ENCODE data around the gene HNRNPC.

The HNRNPC gene

GRCh38 chr14:21210023-21210422, 59.2 kb downstream of the HNRNPC start:
- DNase-seq (ENCODE audit: low spot score): no peak

- DNase-seq (ENCODE audit: low spot score): no peak
Measured at GRCh38 chr14:21209185-21209584, 60.1 kb downstream of the HNRNPC start.

- no peak for DNase-seq (ENCODE audit: low spot score)
Measured at GRCh38 chr14:21208554-21208953, 60.7 kb downstream of the HNRNPC start.

GRCh38 chr14:21206753-21207684, 62.2 kb downstream of the HNRNPC start:
- DNase-seq (ENCODE audit: low spot score): no peak

- DNase-seq (ENCODE audit: low spot score): no peak
Measured at GRCh38 chr14:21205678-21206581, 63.3 kb downstream of the HNRNPC start.

- no peak for DNase-seq (ENCODE audit: low spot score)
Measured at GRCh38 chr14:21205026-21205677, 64.1 kb downstream of the HNRNPC start.

- DNase-seq (ENCODE audit: low spot score): no peak
Measured at GRCh38 chr14:21204167-21205025, 64.8 kb downstream of the HNRNPC start.

- no peak for DNase-seq (ENCODE audit: low spot score)
Measured at GRCh38 chr14:21203470-21204166, 65.6 kb downstream of the HNRNPC start.

GRCh38 chr14:21202463-21203358, 66.5 kb downstream of the HNRNPC start:
- no peak for DNase-seq (ENCODE audit: low spot score)

GRCh38 chr14:21201732-21202462, 67.3 kb downstream of the HNRNPC start:
- DNase-seq (ENCODE audit: low spot score): no peak

- no peak for DNase-seq (ENCODE audit: low spot score)
Measured at GRCh38 chr14:21200752-21201461, 68.3 kb downstream of the HNRNPC start.

- no peak for DNase-seq (ENCODE audit: low spot score)
Measured at GRCh38 chr14:21199611-21200560, 69.4 kb downstream of the HNRNPC start.

GRCh38 chr14:21197418-21198205, 71.6 kb downstream of the HNRNPC start:
- DNase-seq (ENCODE audit: low spot score): no peak

- DNase-seq (ENCODE audit: low spot score): no peak
Measured at GRCh38 chr14:21194597-21194996, 74.6 kb downstream of the HNRNPC start.

- no peak for DNase-seq (ENCODE audit: low spot score)
Measured at GRCh38 chr14:21192875-21193535, 76.2 kb downstream of the HNRNPC start.

GRCh38 chr14:21192447-21192822, 76.8 kb downstream of the HNRNPC start:
- no peak for DNase-seq (ENCODE audit: low spot score)
